HEK293 (cell line): ENCODE data around the gene ARF3.

ENCODE experiments used
- CTCF ChIA-PET: fragments of 350-600 bp; formaldehyde crosslinking; extraction: SDS; loops from one replicate; lab custom pipeline; 2021; ENCODE audit warnings: antibody characterized with exemption; lab: Yijun Ruan, JAX
- POLR2A ChIA-PET: fragments of 300-600 bp; formaldehyde crosslinking; extraction: SDS; loops from one replicate; lab custom pipeline; 2020; ENCODE audit warnings: antibody characterized with exemption, inconsistent platforms; lab: Yijun Ruan, JAX
- H3K27ac ChIP-seq: fragments of 200-500 bp; sonication (Bioruptor generic); 2 replicates; pipeline ENCODE4 v1.5.1; 2014; ENCODE audit warnings: low read depth, low read length, control low read depth, inconsistent platforms; ENCODE audit errors: extremely low read depth
- H3K36me3 ChIP-seq, 2 experiments: fragments of 200-500 bp in 1 of 2; sonication (Bioruptor generic) in 1 of 2; 1 replicate in 1 of 2; 2 replicates in 1 of 2; pipeline ENCODE4 v1.5.1; 2014 to 2017; ENCODE audit warnings: inconsistent platforms in 2 of 2, low read length in 2 of 2; ENCODE audit not compliant: control insufficient read depth in 2 of 2, insufficient read depth in 1 of 2
- H3K4me1 ChIP-seq: fragments of 200-500 bp; sonication (Bioruptor generic); 2 replicates; pipeline ENCODE4 v1.5.1; 2014; ENCODE audit warnings: mild to moderate bottlenecking, low read length, inconsistent platforms; ENCODE audit not compliant: control insufficient read depth, insufficient read depth
- H3K4me3 ChIP-seq: 2 replicates; pipeline ENCODE4 v1.5.1; 2011; ENCODE audit warnings: low read depth, mild to moderate bottlenecking, control low read depth, low read length, moderate library complexity
- H3K9me3 ChIP-seq: fragments of 200-500 bp; sonication (Bioruptor generic); 2 replicates; pipeline ENCODE4 v1.5.1; 2014; ENCODE audit warnings: low read depth, low read length, inconsistent platforms; ENCODE audit not compliant: control insufficient read depth, insufficient read depth
- BCL11B ChIP-seq: fragments of 450-650 bp; formaldehyde crosslinking; IDR thresholded peaks from 2 replicates; pipeline ENCODE4 v1.5.1; 2016; ENCODE audit warnings: low read depth, missing biosample characterization, missing genetic modification characterization
- EGR2 ChIP-seq: fragments of 450-650 bp; formaldehyde crosslinking; IDR thresholded peaks from 2 replicates; pipeline ENCODE4 v1.5.1; 2016; ENCODE audit warnings: low read depth, missing biosample characterization, missing genetic modification characterization
- KLF8 ChIP-seq: fragments of 450-650 bp; formaldehyde crosslinking; IDR thresholded peaks from 2 replicates; pipeline ENCODE4 v1.5.1; 2016; ENCODE audit warnings: missing biosample characterization, missing genetic modification characterization
- SP2 ChIP-seq: fragments of 450-650 bp; formaldehyde crosslinking; IDR thresholded peaks from 2 replicates; pipeline ENCODE4 v1.5.1; 2016; ENCODE audit warnings: missing biosample characterization, missing genetic modification characterization
- TCF7L2 ChIP-seq: IDR thresholded peaks from 2 replicates; pipeline ENCODE4 v1.6.1; 2011; ENCODE audit warnings: low read depth, mild to moderate bottlenecking, inconsistent platforms, low read length, moderate library complexity, borderline replicate concordance
- YY2 ChIP-seq: fragments of 450-650 bp; formaldehyde crosslinking; IDR thresholded peaks from 2 replicates; pipeline ENCODE4 v1.5.1; 2016; ENCODE audit warnings: missing biosample characterization, missing genetic modification characterization
- ZBTB48 ChIP-seq: fragments of 450-650 bp; formaldehyde crosslinking; IDR thresholded peaks from 2 replicates; pipeline ENCODE4 v1.5.1; 2016; ENCODE audit warnings: missing biosample characterization, missing genetic modification characterization
- ZBTB7A ChIP-seq: fragments of 450-650 bp; formaldehyde crosslinking; IDR thresholded peaks from 2 replicates; pipeline ENCODE4 v1.5.1; 2016; ENCODE audit warnings: low read depth, missing biosample characterization, missing genetic modification characterization
- ZEB2 ChIP-seq: fragments of 450-650 bp; formaldehyde crosslinking; IDR thresholded peaks from 2 replicates; pipeline ENCODE4 v1.5.1; 2016; ENCODE audit warnings: missing biosample characterization, missing genetic modification characterization
- ZFP41 ChIP-seq: fragments of 450-650 bp; formaldehyde crosslinking; IDR thresholded peaks from 2 replicates; pipeline ENCODE4 v1.5.1; 2016; ENCODE audit warnings: missing biosample characterization, missing genetic modification characterization, borderline replicate concordance
- ZNF155 ChIP-seq: fragments of 450-650 bp; formaldehyde crosslinking; IDR thresholded peaks from 2 replicates; pipeline ENCODE4 v1.5.1; 2016; ENCODE audit warnings: missing biosample characterization, missing genetic modification characterization
- ZNF350 ChIP-seq: fragments of 450-650 bp; formaldehyde crosslinking; IDR thresholded peaks from 2 replicates; pipeline ENCODE4 v1.5.0; 2017; ENCODE audit warnings: missing biosample characterization, mild to moderate bottlenecking, missing genetic modification characterization
- ZNF37A ChIP-seq: fragments of 450-650 bp; IDR thresholded peaks from 2 replicates; pipeline ENCODE4 v1.5.1; 2018; ENCODE audit warnings: missing biosample characterization, missing genetic modification characterization
- ZNF391 ChIP-seq: fragments of 450-650 bp; formaldehyde crosslinking; IDR thresholded peaks from 2 replicates; pipeline ENCODE4 v1.5.1; 2016; ENCODE audit warnings: low read depth, missing biosample characterization, missing genetic modification characterization, borderline replicate concordance
- ZNF501 ChIP-seq: fragments of 450-650 bp; formaldehyde crosslinking; IDR thresholded peaks from 2 replicates; pipeline ENCODE4 v1.5.1; 2016; ENCODE audit warnings: missing biosample characterization, missing genetic modification characterization
- ZNF521 ChIP-seq: fragments of 450-650 bp; formaldehyde crosslinking; IDR thresholded peaks from 2 replicates; pipeline ENCODE4 v1.5.1; 2017; ENCODE audit warnings: missing biosample characterization, mild to moderate bottlenecking, missing genetic modification characterization
- ZNF561 ChIP-seq: fragments of 450-650 bp; IDR thresholded peaks from 2 replicates; pipeline ENCODE4 v1.5.1; 2018; ENCODE audit warnings: missing biosample characterization, missing genetic modification characterization, borderline replicate concordance
- ZNF658 ChIP-seq: fragments of 450-650 bp; formaldehyde crosslinking; IDR thresholded peaks from 2 replicates; pipeline ENCODE4; 2016; ENCODE audit warnings: missing biosample characterization, missing genetic modification characterization
- ZNF76 ChIP-seq: fragments of 450-650 bp; formaldehyde crosslinking; IDR thresholded peaks from 2 replicates; pipeline ENCODE4; 2016; ENCODE audit warnings: low read depth, missing biosample characterization, missing genetic modification characterization, borderline replicate concordance
- ZNF785 ChIP-seq: fragments of 450-650 bp; formaldehyde crosslinking; IDR thresholded peaks from 2 replicates; pipeline ENCODE4 v1.5.1; 2016; ENCODE audit warnings: missing biosample characterization, missing genetic modification characterization
- ZNF837 ChIP-seq: fragments of 450-650 bp; formaldehyde crosslinking; IDR thresholded peaks from 2 replicates; pipeline ENCODE4 v1.5.1; 2016; ENCODE audit warnings: missing biosample characterization, missing genetic modification characterization
- ZSCAN16 ChIP-seq: fragments of 450-650 bp; formaldehyde crosslinking; IDR thresholded peaks from 2 replicates; pipeline ENCODE4 v1.5.1; 2016; ENCODE audit warnings: missing biosample characterization, missing genetic modification characterization
- ZSCAN30 ChIP-seq: fragments of 450-650 bp; IDR thresholded peaks from 2 replicates; pipeline ENCODE4 v1.5.1; 2018; ENCODE audit warnings: missing biosample characterization, mild to moderate bottlenecking, missing genetic modification characterization, moderate library complexity
- ZXDB ChIP-seq: fragments of 450-650 bp; formaldehyde crosslinking; IDR thresholded peaks from 2 replicates; pipeline ENCODE4 v1.5.1; 2016; ENCODE audit warnings: missing biosample characterization, missing genetic modification characterization
- TF ChIP-seq, protein P1 (sequence below): fragments of 450-650 bp; formaldehyde crosslinking; IDR thresholded peaks from 2 replicates; pipeline ENCODE4 v1.5.1; 2016; ENCODE audit warnings: missing biosample characterization, missing genetic modification characterization
- TF ChIP-seq, protein P2 (sequence below): fragments of 450-650 bp; formaldehyde crosslinking; IDR thresholded peaks from 2 replicates; pipeline ENCODE4 v1.5.1; 2016; ENCODE audit warnings: missing biosample characterization, missing genetic modification characterization
- TF ChIP-seq, protein P3 (sequence below): fragments of 450-650 bp; formaldehyde crosslinking; IDR thresholded peaks from 2 replicates; pipeline ENCODE4 v1.5.1; 2017; ENCODE audit warnings: missing biosample characterization, missing genetic modification characterization
- TF ChIP-seq, protein P4 (sequence below): fragments of 450-650 bp; formaldehyde crosslinking; IDR thresholded peaks from 2 replicates; pipeline ENCODE4; 2016; ENCODE audit warnings: missing biosample characterization, missing genetic modification characterization
- TF ChIP-seq, protein P5 (sequence below): fragments of 450-650 bp; formaldehyde crosslinking; IDR thresholded peaks from 2 replicates; pipeline ENCODE4 v1.5.1; 2016; ENCODE audit warnings: missing biosample characterization, missing genetic modification characterization

Gene ARF3

DNA sequence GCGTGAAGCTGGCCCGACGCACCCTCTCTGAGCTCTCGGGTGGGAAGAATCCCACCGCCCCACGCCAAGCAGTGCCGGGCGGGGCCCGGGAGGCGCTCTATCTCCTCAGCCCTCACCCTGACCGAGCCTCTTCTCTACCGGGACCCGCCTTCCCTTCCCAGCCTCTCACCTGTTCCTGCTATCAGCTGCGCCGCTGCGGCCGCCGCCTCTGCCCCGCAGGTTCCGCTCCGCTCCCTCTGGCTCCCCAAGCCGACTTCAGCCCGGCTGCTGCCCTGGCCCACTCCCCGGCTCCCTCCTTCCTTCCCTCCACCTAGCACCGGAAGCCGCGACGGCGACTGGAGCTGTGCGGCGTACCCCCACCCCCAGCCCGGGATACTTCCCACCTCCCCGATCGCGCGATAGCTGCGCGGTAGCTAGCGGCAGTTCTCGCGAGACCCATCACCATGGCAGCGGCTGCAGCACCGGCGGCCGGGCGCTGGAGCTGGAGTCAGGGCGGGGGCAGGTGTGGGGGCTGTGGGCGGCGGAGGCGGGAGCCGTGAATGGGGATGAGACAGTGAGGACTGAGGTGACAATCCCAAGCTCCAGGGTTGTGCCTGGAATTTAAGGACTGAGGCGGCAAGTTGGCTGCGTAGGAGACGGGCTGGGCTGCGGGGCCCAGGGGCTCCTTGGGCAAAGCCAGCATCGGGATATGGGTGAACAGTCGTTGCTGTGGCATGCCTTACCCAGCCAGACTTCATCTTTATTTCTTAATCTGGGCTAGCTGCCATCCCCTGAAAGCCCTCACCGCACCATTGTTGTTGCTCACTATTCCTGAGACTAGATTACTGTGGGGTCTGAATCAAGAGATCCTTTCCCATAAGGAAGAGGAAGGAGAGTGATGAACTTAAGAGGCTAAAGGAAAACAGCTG, at the start of gene ARF3:
Gene ARF3, minus strand, starts transcription at position 347 of the 908 bp plus-strand sequence. CDS start 16,392 bp downstream, outside the sequence.
- H3K4me1 ChIP-seq = no peaks in the 10 kb centered on the region
- H3K9me3 ChIP-seq = no peaks in the 10 kb centered on the region
- peak within 1 kb of the TSS; percentile 81 for H3K4me3 ChIP-seq
- ChIA-PET POLR2A (interaction anchor here (0.6 to 2.9 kb wide), 25 partner anchors 9 to 1251 kb away, joined by 3 to 28 read pairs (median 4); partner anchors contain the start of genes DDX23, FKBP11, RHEBL1 and RND1), CTCF (interaction anchor here (0.7 to 8.9 kb wide), 10 partner anchors 9 to 39 kb away, joined by 3 to 64 read pairs (median 4); partner anchors contain the start of genes WNT1 and WNT10B)
- peaks cover 8 to 30% of the 10 kb centered on the region in 2 experiments; a peak in 2 of 3 replicates for H3K36me3 ChIP-seq
- peak within 1 kb of the TSS; percentile 90 for H3K27ac ChIP-seq
- TF ChIP-seq, protein P1, sequence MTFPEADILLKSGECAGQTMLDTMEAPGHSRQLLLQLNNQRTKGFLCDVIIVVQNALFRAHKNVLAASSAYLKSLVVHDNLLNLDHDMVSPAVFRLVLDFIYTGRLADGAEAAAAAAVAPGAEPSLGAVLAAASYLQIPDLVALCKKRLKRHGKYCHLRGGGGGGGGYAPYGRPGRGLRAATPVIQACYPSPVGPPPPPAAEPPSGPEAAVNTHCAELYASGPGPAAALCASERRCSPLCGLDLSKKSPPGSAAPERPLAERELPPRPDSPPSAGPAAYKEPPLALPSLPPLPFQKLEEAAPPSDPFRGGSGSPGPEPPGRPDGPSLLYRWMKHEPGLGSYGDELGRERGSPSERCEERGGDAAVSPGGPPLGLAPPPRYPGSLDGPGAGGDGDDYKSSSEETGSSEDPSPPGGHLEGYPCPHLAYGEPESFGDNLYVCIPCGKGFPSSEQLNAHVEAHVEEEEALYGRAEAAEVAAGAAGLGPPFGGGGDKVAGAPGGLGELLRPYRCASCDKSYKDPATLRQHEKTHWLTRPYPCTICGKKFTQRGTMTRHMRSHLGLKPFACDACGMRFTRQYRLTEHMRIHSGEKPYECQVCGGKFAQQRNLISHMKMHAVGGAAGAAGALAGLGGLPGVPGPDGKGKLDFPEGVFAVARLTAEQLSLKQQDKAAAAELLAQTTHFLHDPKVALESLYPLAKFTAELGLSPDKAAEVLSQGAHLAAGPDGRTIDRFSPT (tag by site-specific recombination) = peak; percentile 76
- TF ChIP-seq ZNF350 (no peak), KLF8 (peak; percentile 84), ZNF76 (peak; percentile 68; the same call in 1 of the 2 replicates), ZNF785 (no peak), ZNF521 (no peak), ZNF155 (tag by site-specific recombination) (no peak), ZNF837 (tag by site-specific recombination) (no peak), EGR2 (tag by site-specific recombination) (peak; percentile 95), ZNF658 (tag by site-specific recombination) (no peak), ZBTB48 (tag by site-specific recombination) (no peak; the same call in 1 of the 2 replicates), ZFP41 (tag by site-specific recombination) (no peak), ZSCAN16 (tag by site-specific recombination) (no peak), ZEB2 (tag by site-specific recombination) (peak; percentile 78), ZNF37A (no peak), SP2 (tag by site-specific recombination) (peak; percentile 97), YY2 (tag by site-specific recombination) (peak; percentile 73; the same call in 1 of the 2 replicates), ZNF391 (tag by site-specific recombination) (0 out of 2 replicates have a peak, but pooled peaks have one; percentile 27), ZNF561 (no peak), TCF7L2 (no peak), ZBTB7A (tag by site-specific recombination) (0 out of 2 replicates have a peak, but pooled peaks have one; percentile 6), BCL11B (tag by site-specific recombination) (no peak), ZNF501 (tag by site-specific recombination) (peak; percentile 31; the same call in 1 of the 2 replicates), ZSCAN30 (tag by site-specific recombination) (no peak; the same call in 1 of the 2 replicates), ZXDB (tag by site-specific recombination) (peak; percentile 57; the same call in 1 of the 2 replicates)
- TF ChIP-seq, protein P2, sequence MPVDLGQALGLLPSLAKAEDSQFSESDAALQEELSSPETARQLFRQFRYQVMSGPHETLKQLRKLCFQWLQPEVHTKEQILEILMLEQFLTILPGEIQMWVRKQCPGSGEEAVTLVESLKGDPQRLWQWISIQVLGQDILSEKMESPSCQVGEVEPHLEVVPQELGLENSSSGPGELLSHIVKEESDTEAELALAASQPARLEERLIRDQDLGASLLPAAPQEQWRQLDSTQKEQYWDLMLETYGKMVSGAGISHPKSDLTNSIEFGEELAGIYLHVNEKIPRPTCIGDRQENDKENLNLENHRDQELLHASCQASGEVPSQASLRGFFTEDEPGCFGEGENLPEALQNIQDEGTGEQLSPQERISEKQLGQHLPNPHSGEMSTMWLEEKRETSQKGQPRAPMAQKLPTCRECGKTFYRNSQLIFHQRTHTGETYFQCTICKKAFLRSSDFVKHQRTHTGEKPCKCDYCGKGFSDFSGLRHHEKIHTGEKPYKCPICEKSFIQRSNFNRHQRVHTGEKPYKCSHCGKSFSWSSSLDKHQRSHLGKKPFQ (tag by site-specific recombination) = no peak; the same call in none of the 2 replicates
- TF ChIP-seq, protein P3, sequence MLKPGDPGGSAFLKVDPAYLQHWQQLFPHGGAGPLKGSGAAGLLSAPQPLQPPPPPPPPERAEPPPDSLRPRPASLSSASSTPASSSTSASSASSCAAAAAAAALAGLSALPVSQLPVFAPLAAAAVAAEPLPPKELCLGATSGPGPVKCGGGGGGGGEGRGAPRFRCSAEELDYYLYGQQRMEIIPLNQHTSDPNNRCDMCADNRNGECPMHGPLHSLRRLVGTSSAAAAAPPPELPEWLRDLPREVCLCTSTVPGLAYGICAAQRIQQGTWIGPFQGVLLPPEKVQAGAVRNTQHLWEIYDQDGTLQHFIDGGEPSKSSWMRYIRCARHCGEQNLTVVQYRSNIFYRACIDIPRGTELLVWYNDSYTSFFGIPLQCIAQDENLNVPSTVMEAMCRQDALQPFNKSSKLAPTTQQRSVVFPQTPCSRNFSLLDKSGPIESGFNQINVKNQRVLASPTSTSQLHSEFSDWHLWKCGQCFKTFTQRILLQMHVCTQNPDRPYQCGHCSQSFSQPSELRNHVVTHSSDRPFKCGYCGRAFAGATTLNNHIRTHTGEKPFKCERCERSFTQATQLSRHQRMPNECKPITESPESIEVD (tag by site-specific recombination) = no peak
- TF ChIP-seq, protein P4, sequence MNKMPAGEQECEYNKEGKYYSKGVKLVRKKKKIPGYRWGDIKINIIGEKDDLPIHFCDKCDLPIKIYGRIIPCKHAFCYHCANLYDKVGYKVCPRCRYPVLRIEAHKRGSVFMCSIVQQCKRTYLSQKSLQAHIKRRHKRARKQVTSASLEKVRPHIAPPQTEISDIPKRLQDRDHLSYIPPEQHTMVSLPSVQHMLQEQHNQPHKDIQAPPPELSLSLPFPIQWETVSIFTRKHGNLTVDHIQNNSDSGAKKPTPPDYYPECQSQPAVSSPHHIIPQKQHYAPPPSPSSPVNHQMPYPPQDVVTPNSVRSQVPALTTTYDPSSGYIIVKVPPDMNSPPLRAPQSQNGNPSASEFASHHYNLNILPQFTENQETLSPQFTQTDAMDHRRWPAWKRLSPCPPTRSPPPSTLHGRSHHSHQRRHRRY (tag by site-specific recombination) = no peak
- TF ChIP-seq, protein P5, sequence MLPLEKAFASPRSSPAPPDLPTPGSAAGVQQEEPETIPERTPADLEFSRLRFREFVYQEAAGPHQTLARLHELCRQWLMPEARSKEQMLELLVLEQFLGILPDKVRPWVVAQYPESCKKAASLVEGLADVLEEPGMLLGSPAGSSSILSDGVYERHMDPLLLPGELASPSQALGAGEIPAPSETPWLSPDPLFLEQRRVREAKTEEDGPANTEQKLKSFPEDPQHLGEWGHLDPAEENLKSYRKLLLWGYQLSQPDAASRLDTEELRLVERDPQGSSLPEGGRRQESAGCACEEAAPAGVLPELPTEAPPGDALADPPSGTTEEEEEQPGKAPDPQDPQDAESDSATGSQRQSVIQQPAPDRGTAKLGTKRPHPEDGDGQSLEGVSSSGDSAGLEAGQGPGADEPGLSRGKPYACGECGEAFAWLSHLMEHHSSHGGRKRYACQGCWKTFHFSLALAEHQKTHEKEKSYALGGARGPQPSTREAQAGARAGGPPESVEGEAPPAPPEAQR (tag by site-specific recombination) = no peak
